ENCODE results near the gene CAPZA1. TPM values are rescaled to one million over a fixed set of nuclear protein-coding genes. Genes with fewer than 3 reads are reported as not detected.
A peak's percentile ranks its signal among the peaks of the same experiment; 100 is the strongest.

Gene CAPZA1
- total and polyA plus RNA-seq, 2 of the 8 experiments (the other 6 are each of a cell fraction or from before 2014, with no cell fraction given): 48.9 to 107 TPM

GRCh38 chr1:112718691-112719418 lies 99.2 kb downstream of the CAPZA1 start:
- Histone ChIP-seq H2AFZ (ENCODE audit: low read length) (no peak overlapping the region), H3K4me1 (replicated peaks in 1 of 4; ENCODE audit: control insufficient read depth in 3 of 4, insufficient read depth in 4 of 4, low read length in 3 of 4) (peaks cover 8 to 27% (median 17%) of the 10 kb centered on the region in 4 experiments), H3K14ac (ENCODE audit: insufficient read length) (no peak overlapping the region), H3K79me2 (ENCODE audit: control insufficient read depth in 1 of 2, insufficient read depth in 2 of 2, low read length in 2 of 2) (no peaks in the 10 kb centered on the region), H3K23me2 (ENCODE audit: low read depth, low read length) (peaks cover 15% of the 10 kb centered on the region), H4K20me1 (replicated peaks in 1 of 2; ENCODE audit: control insufficient read depth in 1 of 2, insufficient read depth in 2 of 2, low read length in 2 of 2) (peaks cover 0 to under 1% of the 10 kb centered on the region in 2 experiments), H4K8ac (ENCODE audit: extremely low read depth, insufficient read depth, low read length) (no peak overlapping the region; the same call in 1 of the 2 replicates), H2BK12ac (ENCODE audit: low read depth, low read length) (no peak overlapping the region), H3K27me3 (replicated peaks in 1 of 4; ENCODE audit: control insufficient read depth in 3 of 4, extremely low read depth in 1 of 4, insufficient read depth in 3 of 4, low read length in 3 of 4) (peaks cover 0 to 40% (median 22%) of the 10 kb centered on the region in 4 experiments; a peak in 5 of 7 replicates), H4K5ac (ENCODE audit: insufficient read length, low read depth, low read length) (no peak overlapping the region), H3K9ac (replicated peaks in 1 of 4; ENCODE audit: extremely low read depth in 1 of 4, low read depth in 3 of 4, low read length in 3 of 4) (no peak overlapping the region), H3K4me2 (ENCODE audit: insufficient read depth in 1 of 2, low read depth in 2 of 2, low read length in 2 of 2) (peak overlapping the region in 1 of 2 experiments; percentile 44; a peak in 1 of 4 replicates), H2BK15ac (ENCODE audit: low read length) (peak overlapping the region; percentile 95; the same call in 1 of the 2 replicates), H3K27ac (ENCODE audit: low read depth, low read length) (no peak overlapping the region), H2BK20ac (ENCODE audit: low read length) (no peak overlapping the region), H3K4me3 (ENCODE audit: extremely low read depth in 1 of 4, insufficient read depth in 2 of 4, low read depth in 3 of 4, low read length in 4 of 4) (peak overlapping the region in 2 of 4 experiments; percentile 10 to 40; a peak in 2 of 8 replicates), H2AK5ac (ENCODE audit: low read depth, low read length) (no peak overlapping the region), H3K23ac (ENCODE audit: insufficient read length) (no peak overlapping the region), H3K4ac (replicated peaks; ENCODE audit: insufficient read length, low read depth, low read length) (peak overlapping the region; percentile 27), H3K9me3 (ENCODE audit: insufficient read depth in 2 of 2, low read depth in 1 of 2, low read length in 1 of 2) (no peaks in the 10 kb centered on the region), H3K36me3 (ENCODE audit: control insufficient read depth in 2 of 4, insufficient read depth in 4 of 4, low read length in 3 of 4) (no peaks in the 10 kb centered on the region), H3K18ac (ENCODE audit: extremely low read depth, low read length) (0 out of 2 replicates have a peak overlapping the region, but pooled peaks have one; percentile 66), H4K91ac (replicated peaks; ENCODE audit: insufficient read length, low read length) (peak overlapping the region; percentile 79), H3K56ac (replicated peaks; ENCODE audit: insufficient read length, low read depth, low read length) (no peak overlapping the region), H2BK120ac (replicated peaks; ENCODE audit: low read depth, low read length) (no peak overlapping the region), H3K79me1 (ENCODE audit: low read depth, low read length) (no peaks in the 10 kb centered on the region), H2BK5ac (ENCODE audit: low read depth, low read length) (no peak overlapping the region; the same call in 1 of the 2 replicates)
- CTCF ChIA-PET (ENCODE audit: partially characterized antibody): interaction anchor here (0.5 to 14.2 kb wide), 34 partner anchors 8 to 1229 kb away, joined by 3 to 547 read pairs (median 4); partner anchors contain the start of gene LRIG2
- 67 to 100% methylated on average over 1 to 17 of the region's 44 CpGs for WGBS, 2 experiments (ENCODE audit: extremely low coverage in 1 of 2, insufficient coverage in 1 of 2, insufficient read length in 1 of 2, insufficient replicate concordance in 2 of 2, low coverage in 1 of 2, low lambda C conversion rate in 2 of 2, missing lambda C conversion rate in 1 of 2)
- peak in 1 of 2 experiments; percentile 89 for DNase-seq (ENCODE audit: low read depth in 1 of 2, low spot score in 2 of 2)
- FAIRE-seq: no peak
- POLR2A ChIA-PET (ENCODE audit: partially characterized antibody): interaction anchor here (0.7 to 1.5 kb wide), 8 partner anchors 11 to 323 kb away, joined by 3 to 10 read pairs (median 3); no protein-coding TSS in a partner anchor
- peak; percentile 23; the same call in 1 of the 2 replicates for TF ChIP-seq GABPA (IDR thresholded peaks at IDR 0.05; ENCODE audit: borderline replicate concordance, insufficient read depth, low read length)
- no peak for TF ChIP-seq CEBPB (IDR thresholded peaks at IDR 0.05; ENCODE audit: low read depth, low read length)
- peak; percentile 54; the same call in 1 of the 2 replicates for TF ChIP-seq MAX (IDR thresholded peaks at IDR 0.05)
- 0 out of 2 replicates have a peak, but pooled peaks have one; percentile 31 for TF ChIP-seq EGR1 (IDR thresholded peaks at IDR 0.05; ENCODE audit: borderline replicate concordance, low read depth, low read length)
- TF ChIP-seq EP300 (IDR thresholded peaks at IDR 0.05; ENCODE audit: borderline replicate concordance in 1 of 2, low read depth in 2 of 2, low read length in 2 of 2): no peak
- peak; percentile 37; the same call in 1 of the 2 replicates for TF ChIP-seq BACH1 (IDR thresholded peaks at IDR 0.05; ENCODE audit: low read length)
- peak; percentile 50; the same call in 1 of the 2 replicates for TF ChIP-seq YY1 (IDR thresholded peaks at IDR 0.05; ENCODE audit: low read depth, low read length)
- TF ChIP-seq CREB1 (IDR thresholded peaks at IDR 0.05): no peak
- no peak for TF ChIP-seq JUN (IDR thresholded peaks at IDR 0.05; ENCODE audit: low read depth, low read length)
- no peak for TF ChIP-seq RFX5 (IDR thresholded peaks at IDR 0.05; ENCODE audit: borderline replicate concordance, low read depth, low read length)
- TF ChIP-seq POLR2A (IDR thresholded peaks at IDR 0.05; ENCODE audit: control extremely low read depth in 1 of 2, low read depth in 2 of 2, low read length in 2 of 2): no peak
- TF ChIP-seq GTF2F1 (IDR thresholded peaks at IDR 0.05; ENCODE audit: borderline replicate concordance, low read depth, low read length): no peak
